HEK293 (cell line): ENCODE measurements around the gene NPC1.
A peak's percentile ranks its signal among the peaks of the same experiment; 100 is the strongest.

Experiments
- GLI2 ChIP-seq: fragments of 450-650 bp; formaldehyde crosslinking; IDR thresholded peaks from 2 replicates; pipeline ENCODE4; 2017; ENCODE audit warnings: missing biosample characterization, missing genetic modification characterization, low read depth, borderline replicate concordance
- KLF1 ChIP-seq: fragments of 450-650 bp; formaldehyde crosslinking; IDR thresholded peaks from 2 replicates; pipeline ENCODE4 v1.5.1; 2016; ENCODE audit warnings: missing biosample characterization, missing genetic modification characterization
- KLF16 ChIP-seq: fragments of 450-650 bp; formaldehyde crosslinking; IDR thresholded peaks from 2 replicates; pipeline ENCODE4 v1.5.1; 2017; ENCODE audit warnings: missing biosample characterization, missing genetic modification characterization
- KLF7 ChIP-seq: fragments of 450-650 bp; formaldehyde crosslinking; IDR thresholded peaks from 2 replicates; pipeline ENCODE4 v1.5.1; 2016; ENCODE audit warnings: missing biosample characterization, missing genetic modification characterization, borderline replicate concordance
- PATZ1 ChIP-seq: fragments of 450-650 bp; formaldehyde crosslinking; IDR thresholded peaks from 2 replicates; pipeline ENCODE4 v1.5.1; 2016; ENCODE audit warnings: missing biosample characterization, missing genetic modification characterization
- SCRT1 ChIP-seq: fragments of 450-650 bp; formaldehyde crosslinking; IDR thresholded peaks from 2 replicates; pipeline ENCODE4 v1.5.1; 2016; ENCODE audit warnings: missing biosample characterization, missing genetic modification characterization, borderline replicate concordance
- WT1 ChIP-seq: fragments of 450-650 bp; formaldehyde crosslinking; IDR thresholded peaks from 2 replicates; pipeline ENCODE4 v1.5.1; 2016; ENCODE audit warnings: missing biosample characterization, missing genetic modification characterization
- ZBTB10 ChIP-seq: fragments of 450-650 bp; formaldehyde crosslinking; IDR thresholded peaks from 2 replicates; pipeline ENCODE4 v1.5.1; 2016; ENCODE audit warnings: missing biosample characterization, missing genetic modification characterization
- ZBTB11 ChIP-seq: fragments of 450-650 bp; formaldehyde crosslinking; conservative IDR thresholded peaks from 2 replicates; pipeline ENCODE4 v1.5.1; 2016; ENCODE audit warnings: low read depth, missing biosample characterization, missing genetic modification characterization
- ZBTB20 ChIP-seq: fragments of 450-650 bp; formaldehyde crosslinking; IDR thresholded peaks from 2 replicates; pipeline ENCODE4 v1.5.1; 2016; ENCODE audit warnings: missing biosample characterization, missing genetic modification characterization
- ZEB2 ChIP-seq: fragments of 450-650 bp; formaldehyde crosslinking; IDR thresholded peaks from 2 replicates; pipeline ENCODE4 v1.5.1; 2016; ENCODE audit warnings: missing biosample characterization, missing genetic modification characterization
- ZNF148 ChIP-seq: fragments of 450-650 bp; formaldehyde crosslinking; IDR thresholded peaks from 2 replicates; pipeline ENCODE4 v1.5.0; 2017; ENCODE audit warnings: missing biosample characterization, missing genetic modification characterization, borderline replicate concordance
- ZNF248 ChIP-seq: fragments of 450-650 bp; formaldehyde crosslinking; IDR thresholded peaks from 2 replicates; pipeline ENCODE4 v1.5.1; 2017; ENCODE audit warnings: missing biosample characterization, missing genetic modification characterization
- ZNF335 ChIP-seq: fragments of 450-650 bp; formaldehyde crosslinking; conservative IDR thresholded peaks from 2 replicates; pipeline ENCODE4 v1.5.1; 2016; ENCODE audit warnings: missing biosample characterization, missing genetic modification characterization
- ZNF354C ChIP-seq: fragments of 450-650 bp; formaldehyde crosslinking; IDR thresholded peaks from 2 replicates; pipeline ENCODE4 v1.5.1; 2016; ENCODE audit warnings: missing biosample characterization, missing genetic modification characterization, low read depth, borderline replicate concordance
- ZNF398 ChIP-seq: fragments of 450-650 bp; formaldehyde crosslinking; IDR thresholded peaks from 2 replicates; pipeline ENCODE4 v1.5.1; 2017; ENCODE audit warnings: missing biosample characterization, missing genetic modification characterization
- ZNF585B ChIP-seq: fragments of 450-650 bp; formaldehyde crosslinking; IDR thresholded peaks from 2 replicates; pipeline ENCODE4 v1.5.1; 2016; ENCODE audit warnings: missing biosample characterization, missing genetic modification characterization
- ZNF654 ChIP-seq: fragments of 450-650 bp; formaldehyde crosslinking; IDR thresholded peaks from 2 replicates; pipeline ENCODE4 v1.5.1; 2016; ENCODE audit warnings: low read depth, missing biosample characterization, missing genetic modification characterization
- ZNF664 ChIP-seq: fragments of 450-650 bp; formaldehyde crosslinking; IDR thresholded peaks from 2 replicates; pipeline ENCODE4 v1.5.1; 2016; ENCODE audit warnings: missing biosample characterization, missing genetic modification characterization
- ZNF677 ChIP-seq: fragments of 450-650 bp; IDR thresholded peaks from 2 replicates; pipeline ENCODE4 v1.5.0; 2018; ENCODE audit warnings: missing biosample characterization, mild to moderate bottlenecking, missing genetic modification characterization, moderate library complexity
- ZNF707 ChIP-seq: fragments of 450-650 bp; formaldehyde crosslinking; IDR thresholded peaks from 2 replicates; pipeline ENCODE4 v1.5.1; 2016; ENCODE audit warnings: missing biosample characterization, missing genetic modification characterization
- ZNF777 ChIP-seq: fragments of 450-650 bp; formaldehyde crosslinking; IDR thresholded peaks from 2 replicates; pipeline ENCODE4 v1.5.1; 2017; ENCODE audit warnings: missing biosample characterization, missing genetic modification characterization, borderline replicate concordance
- ZSCAN18 ChIP-seq: fragments of 450-650 bp; formaldehyde crosslinking; IDR thresholded peaks from 2 replicates; pipeline ENCODE4 v1.5.1; 2016; ENCODE audit warnings: missing biosample characterization, missing genetic modification characterization
- ZSCAN30 ChIP-seq: fragments of 450-650 bp; IDR thresholded peaks from 2 replicates; pipeline ENCODE4 v1.5.1; 2018; ENCODE audit warnings: missing biosample characterization, mild to moderate bottlenecking, missing genetic modification characterization, moderate library complexity

The NPC1 gene

GRCh38 chr18:23585007-23585871 lies 1.1 kb downstream of the NPC1 start (continued):
- TF ChIP-seq WT1 (tag by site-specific recombination), result peak; percentile 45; the same call in 1 of the 2 replicates
- TF ChIP-seq ZNF354C (tag by site-specific recombination), result no peak
- TF ChIP-seq ZNF777 (tag by site-specific recombination), result no peak
- TF ChIP-seq ZNF335 (tag by site-specific recombination), result peak; percentile 29; the same call in 1 of the 2 replicates
- TF ChIP-seq SCRT1 (tag by site-specific recombination), result no peak
- peak; percentile 64 for TF ChIP-seq PATZ1 (tag by site-specific recombination)
- TF ChIP-seq ZNF664 (tag by site-specific recombination), result 0 out of 2 replicates have a peak, but pooled peaks have one; percentile 4
- TF ChIP-seq ZEB2 (tag by site-specific recombination), result no peak
- no peak for TF ChIP-seq ZNF585B (tag by site-specific recombination)
- peak; percentile 38 for TF ChIP-seq ZBTB20 (tag by site-specific recombination)
- TF ChIP-seq ZSCAN30 (tag by site-specific recombination), result no peak
- TF ChIP-seq ZNF248 (tag by site-specific recombination), result no peak
- TF ChIP-seq ZNF707 (tag by site-specific recombination), result no peak
- peak; percentile 65 for TF ChIP-seq ZBTB11 (tag by site-specific recombination)
- TF ChIP-seq ZBTB10 (tag by site-specific recombination), result 0 out of 2 replicates have a peak, but pooled peaks have one; percentile 33
- TF ChIP-seq ZNF398, result peak; percentile 64
- no peak for TF ChIP-seq GLI2 (tag by site-specific recombination)
- TF ChIP-seq ZNF654, result no peak
- peak; percentile 51; the same call in 1 of the 2 replicates for TF ChIP-seq KLF7 (tag by site-specific recombination)
- TF ChIP-seq ZNF677, result no peak
- TF ChIP-seq KLF16 (tag by site-specific recombination), result peak; percentile 24; the same call in 1 of the 2 replicates
- no peak for TF ChIP-seq ZNF148 (tag by site-specific recombination)
- peak; percentile 89 for TF ChIP-seq KLF1 (tag by site-specific recombination)
- TF ChIP-seq ZSCAN18, result no peak
